Activated CD8-positive, alpha-beta T cell treated with anti-CD3 and anti-CD28 coated beads, Interleukin-2, amount 10 ng/mL, durations not matched to agents 7 days and 5 days (primary cell): ENCODE data around the gene UNC45A. TPM values are rescaled to one million over a fixed set of nuclear protein-coding genes. Genes with fewer than 3 reads are reported as not detected.
A peak's percentile ranks its signal among the peaks of the same experiment; 100 is the strongest.

Experiments used
- ATAC-seq: fragments of 150-1000 bp; cut with Tn5 transposase; one replicate; pipeline ENCODE4 v1.10.0; 2021; ENCODE audit warnings: moderate library complexity
- CTCF ChIA-PET: fragments of 350-600 bp; sonication (Branson Sonifier 250); formaldehyde crosslinking; loops from one replicate; lab custom pipeline; 2021; ENCODE audit warnings: antibody characterized with exemption; lab: Charles Lee
- POLR2A ChIA-PET: fragments of 350-600 bp; sonication (Branson Sonifier 250); formaldehyde crosslinking; loops from one replicate; lab custom pipeline; 2021; ENCODE audit warnings: antibody characterized with exemption; lab: Charles Lee
- DNase-seq: peaks from one replicate; pipeline ENCODE4 v3.0.0-alpha.2; 2020
- H3K27ac Mint-ChIP-seq: one replicate; pipeline ENCODE4 v1.8.0; 2021; ENCODE audit warnings: mild to moderate bottlenecking, mixed read lengths
- H3K27me3 Mint-ChIP-seq: one replicate; pipeline ENCODE4 v1.8.0; 2021; ENCODE audit warnings: low read depth, mixed read lengths
- H3K36me3 Mint-ChIP-seq: one replicate; pipeline ENCODE4 v1.8.0; 2021; ENCODE audit warnings: low read depth, mixed read lengths
- H3K4me1 Mint-ChIP-seq: one replicate; pipeline ENCODE4 v1.8.0; 2021; ENCODE audit warnings: low read depth, mixed read lengths
- H3K4me3 Mint-ChIP-seq: one replicate; pipeline ENCODE4 v1.8.0; 2021; ENCODE audit warnings: mild to moderate bottlenecking, mixed read lengths
- H3K9me3 Mint-ChIP-seq: one replicate; pipeline ENCODE4 v1.8.0; 2022; ENCODE audit warnings: mixed read lengths; ENCODE audit not compliant: insufficient read depth
- total RNA-seq, 2 experiments: library from RNA; stranded (reverse); gene quantifications; one replicate each; pipeline ENCODE4 v1.2.3, GENCODE V29; 2021

The UNC45A gene
- total RNA-seq, 2 experiments from 2014 or later: 74.6 to 81.4 TPM

DNA sequence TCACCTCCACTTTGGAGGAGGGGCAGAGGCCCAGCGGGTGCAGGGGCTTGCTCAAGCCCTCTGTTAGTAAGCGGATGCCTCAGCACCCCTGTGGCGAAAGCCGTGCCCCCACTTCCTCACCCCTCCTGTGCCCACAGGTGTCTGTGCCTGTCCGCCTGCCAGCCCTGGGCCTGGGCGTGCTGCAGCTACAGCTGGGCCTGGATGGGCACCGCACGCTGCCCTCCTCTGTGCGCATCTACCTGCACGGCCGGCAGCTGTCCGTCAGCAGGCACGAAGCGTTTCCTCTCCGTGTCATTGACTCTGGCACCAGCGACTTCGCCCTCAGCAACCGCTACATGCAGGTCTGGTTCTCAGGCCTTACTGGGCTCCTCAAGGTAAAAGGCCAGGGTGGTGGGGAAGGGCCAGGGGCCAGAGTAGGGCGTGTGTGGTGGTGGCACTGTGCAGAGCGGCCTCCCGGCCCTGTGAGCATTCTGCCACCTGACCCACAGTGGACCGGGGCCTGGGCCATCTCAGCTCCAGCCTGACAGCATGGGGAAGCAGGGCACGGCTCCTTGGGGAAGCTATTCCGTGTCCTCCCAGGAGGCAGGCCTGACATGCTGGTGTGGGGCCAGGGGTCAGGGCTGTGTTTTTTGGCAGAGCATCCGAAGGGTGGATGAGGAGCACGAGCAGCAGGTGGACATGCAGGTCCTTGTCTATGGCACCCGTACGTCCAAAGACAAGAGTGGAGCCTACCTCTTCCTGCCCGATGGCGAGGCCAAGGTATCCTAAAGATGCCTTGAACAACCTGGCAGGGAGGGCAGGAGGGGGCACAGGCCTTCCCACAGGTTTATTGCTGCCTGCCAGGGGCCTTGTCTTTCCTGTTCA is 22.9 kb upstream of the UNC45A start:
- CTCF ChIA-PET: interaction anchor here (3.2 kb wide), 1 partner anchor 21 kb away, joined by 20 read pairs; the partner anchor contains the start of gene HDDC3
- Mint-ChIP-seq H3K36me3 (peaks cover 67% of the 10 kb centered on the region), H3K27me3 (no peaks in the 10 kb centered on the region), H3K4me3 (no peak overlapping the region), H3K9me3 (no peaks in the 10 kb centered on the region), H3K27ac (no peak overlapping the region), H3K4me1 (no peaks in the 10 kb centered on the region)
- no peak for DNase-seq
- ATAC-seq: no peak
- POLR2A ChIA-PET: no interaction called here

GRCh38 chr15:90912770-90913075 is 22.4 kb upstream of the UNC45A start:
- Mint-ChIP-seq H3K36me3 (peaks cover 67% of the 10 kb centered on the region), H3K9me3 (no peaks in the 10 kb centered on the region), H3K27me3 (no peaks in the 10 kb centered on the region), H3K4me3 (no peak overlapping the region), H3K27ac (no peak overlapping the region), H3K4me1 (no peaks in the 10 kb centered on the region)
- DNase-seq (no peak), ATAC-seq (no peak)
- POLR2A ChIA-PET: no interaction called here
- CTCF ChIA-PET: interaction anchor here (3.2 kb wide), 1 partner anchor 20 kb away, joined by 20 read pairs; the partner anchor contains the start of gene HDDC3

DNA sequence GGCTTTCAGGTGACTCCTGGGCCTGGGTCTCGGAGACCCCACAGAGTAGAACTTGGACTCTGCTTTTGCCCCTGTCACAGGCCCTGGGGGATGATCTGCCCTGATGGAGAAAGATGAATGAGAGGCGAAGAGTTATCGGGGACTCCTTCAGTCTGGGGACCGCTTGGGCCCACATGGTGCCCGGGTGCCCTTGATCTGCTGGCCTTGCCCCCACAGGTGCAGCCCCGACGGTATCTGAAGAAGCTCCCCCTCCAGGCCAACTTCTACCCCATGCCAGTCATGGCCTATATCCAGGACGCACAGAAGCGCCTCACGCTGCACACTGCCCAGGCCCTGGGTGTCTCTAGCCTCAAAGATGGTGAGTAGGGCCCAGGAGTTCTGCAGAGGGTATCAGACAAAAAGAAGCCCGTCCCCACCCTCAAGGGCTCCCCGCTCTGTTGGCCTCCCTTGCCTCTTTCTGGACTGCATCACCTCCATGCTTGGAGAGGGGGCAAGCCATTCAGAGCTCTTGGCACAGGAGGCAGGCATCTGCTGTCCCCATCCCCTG is 21.6 kb upstream of the UNC45A start:
- peaks cover 69% of the 10 kb centered on the region for H3K36me3 Mint-ChIP-seq

DNA sequence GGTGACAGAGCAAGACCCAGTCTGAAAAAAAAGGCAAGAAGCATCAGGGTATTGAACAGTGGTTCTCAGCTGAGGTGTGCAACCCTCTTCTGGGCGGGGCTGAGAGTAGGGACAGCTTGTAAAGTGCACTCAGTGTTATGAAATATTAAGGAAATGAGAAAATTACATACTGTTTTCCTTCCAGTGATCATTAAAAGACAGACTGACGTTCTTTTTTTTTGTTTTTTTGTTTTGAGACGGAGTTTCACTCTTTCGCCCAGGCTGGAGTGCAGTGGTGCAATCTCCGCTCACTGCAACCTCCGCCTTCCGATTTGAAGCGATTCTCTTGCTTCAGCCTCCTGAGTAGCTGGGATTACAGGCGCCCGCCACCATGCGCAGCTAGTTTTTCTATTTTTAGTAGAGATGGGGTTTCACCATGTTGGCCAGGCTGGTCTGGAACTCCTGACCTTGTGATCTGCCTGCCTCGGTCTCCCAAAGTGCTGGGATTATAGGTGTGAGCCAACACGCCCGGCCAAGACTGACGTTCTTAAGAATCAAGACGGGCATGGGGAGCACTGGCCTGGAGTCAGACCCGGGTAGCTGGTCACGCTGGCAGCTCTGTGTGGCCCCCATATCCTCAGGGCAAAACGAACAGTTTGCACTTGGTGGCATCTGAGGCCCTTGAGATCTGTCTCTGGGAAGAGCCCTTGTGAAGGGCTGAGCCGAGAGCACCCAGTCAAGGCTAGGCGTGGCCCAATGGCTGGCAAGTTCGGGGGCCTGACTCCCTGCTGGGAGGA is 20.6 kb upstream of the UNC45A start:
- ChIA-PET POLR2A (interaction anchor here (1.3 to 2.0 kb wide), 3 partner anchors 10 to 16 kb away, joined by 3 to 7 read pairs (median 5); no protein-coding TSS in a partner anchor), CTCF (interaction anchor here (1.0 to 3.2 kb wide), 2 partner anchors 11 to 18 kb away, joined by 3 to 20 read pairs; partner anchors contain the start of genes HDDC3 and MAN2A2)

More for the DNA sequence above, 21.6 kb upstream of the UNC45A start:
- no peaks in the 10 kb centered on the region for H3K9me3 Mint-ChIP-seq
- no peak for ATAC-seq
- H3K27me3 Mint-ChIP-seq: no peaks in the 10 kb centered on the region
- peak overlapping the region; percentile 52 for H3K27ac Mint-ChIP-seq
- ChIA-PET POLR2A (interaction anchor here (0.6 to 2.0 kb wide), 4 partner anchors 9 to 241 kb away, joined by 3 to 7 read pairs (median 4); no protein-coding TSS in a partner anchor), CTCF (interaction anchor here (3.2 kb wide), 1 partner anchor 19 kb away, joined by 20 read pairs; the partner anchor contains the start of gene HDDC3)
- H3K4me1 Mint-ChIP-seq: no peaks in the 10 kb centered on the region
- H3K4me3 Mint-ChIP-seq: no peak overlapping the region
- DNase-seq: no peak

DNA sequence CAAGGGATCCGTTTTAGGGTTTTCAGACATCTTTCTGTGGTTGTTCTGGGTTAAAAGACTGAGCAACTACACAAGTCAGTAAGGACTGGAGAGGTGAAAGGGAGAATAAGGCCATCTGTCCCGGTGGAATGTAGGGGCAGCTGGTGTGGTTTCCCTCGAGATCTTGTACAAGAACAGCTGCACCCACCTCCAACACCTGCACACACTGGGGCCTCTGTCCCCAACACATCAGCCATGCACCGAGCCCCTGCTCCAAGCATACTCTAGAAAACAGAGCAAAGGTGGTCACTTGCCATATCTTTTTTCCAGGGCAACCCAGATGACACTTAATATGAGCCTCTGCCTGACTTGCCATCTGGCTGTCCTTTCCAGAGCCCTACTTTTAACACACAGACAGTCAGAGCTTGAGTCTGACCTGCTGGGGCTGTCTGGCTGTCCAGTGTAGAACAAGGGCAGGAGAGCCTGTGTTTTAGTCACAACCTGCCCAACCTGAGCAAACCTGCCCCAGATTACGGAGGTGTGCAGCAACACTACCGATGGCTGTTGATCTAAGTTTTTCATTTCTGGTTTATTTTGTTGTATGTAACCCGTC is 19.8 kb upstream of the UNC45A start:
- Mint-ChIP-seq H3K4me1 (no peaks in the 10 kb centered on the region), H3K27ac (peak overlapping the region; percentile 69), H3K9me3 (no peaks in the 10 kb centered on the region), H3K27me3 (no peaks in the 10 kb centered on the region), H3K4me3 (no peak overlapping the region), H3K36me3 (peaks cover 68% of the 10 kb centered on the region)
- POLR2A ChIA-PET: interaction anchor here (0.6 kb wide), 1 partner anchor 714 kb away, joined by 5 read pairs; no protein-coding TSS in a partner anchor
- CTCF ChIA-PET: interaction anchor here (3.2 kb wide), 1 partner anchor 18 kb away, joined by 20 read pairs; the partner anchor contains the start of gene HDDC3
- DNase-seq (no peak), ATAC-seq (no peak)

More for the DNA sequence above, 20.6 kb upstream of the UNC45A start:
- DNase-seq: no peak
- H3K27ac Mint-ChIP-seq: peak overlapping the region; percentile 52
- no peak overlapping the region for H3K4me3 Mint-ChIP-seq
- no peaks in the 10 kb centered on the region for H3K4me1 Mint-ChIP-seq
- ATAC-seq: no peak
- no peaks in the 10 kb centered on the region for H3K27me3 Mint-ChIP-seq
- H3K36me3 Mint-ChIP-seq: peaks cover 68% of the 10 kb centered on the region
- no peaks in the 10 kb centered on the region for H3K9me3 Mint-ChIP-seq

GRCh38 chr15:90915808-90916440 is 19.2 kb upstream of the UNC45A start:
- H3K27me3 Mint-ChIP-seq: no peaks in the 10 kb centered on the region
- no peak overlapping the region for H3K27ac Mint-ChIP-seq
- H3K9me3 Mint-ChIP-seq: no peaks in the 10 kb centered on the region
- H3K4me1 Mint-ChIP-seq: no peaks in the 10 kb centered on the region
- no peak for DNase-seq
- no peak for ATAC-seq
- CTCF ChIA-PET: interaction anchor here (3.2 kb wide), 1 partner anchor 17 kb away, joined by 20 read pairs; the partner anchor contains the start of gene HDDC3
- POLR2A ChIA-PET: interaction anchor here (0.6 kb wide), 1 partner anchor 714 kb away, joined by 5 read pairs; no protein-coding TSS in a partner anchor
- peaks cover 72% of the 10 kb centered on the region for H3K36me3 Mint-ChIP-seq
- no peak overlapping the region for H3K4me3 Mint-ChIP-seq

DNA sequence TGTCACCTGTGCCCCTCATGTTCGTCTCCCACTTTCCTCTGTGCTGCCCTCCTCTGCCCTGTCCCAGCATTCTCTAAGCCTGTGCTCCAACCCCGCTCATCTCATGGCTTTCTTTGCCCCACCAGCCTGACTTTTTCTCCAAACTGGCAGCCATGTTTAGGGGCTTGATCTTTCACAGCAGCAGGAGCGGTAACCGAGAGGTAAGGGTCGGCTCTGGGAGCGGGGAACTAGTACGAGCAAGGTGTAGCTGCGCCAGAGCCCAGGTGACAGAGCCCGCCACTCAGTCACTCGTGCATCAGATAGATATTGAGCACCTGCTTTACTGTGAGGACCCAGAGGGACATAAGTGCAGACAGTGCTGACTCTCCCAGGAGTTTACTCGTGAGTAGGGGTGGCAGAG is 18.6 kb upstream of the UNC45A start:
- no peak for ATAC-seq
- Mint-ChIP-seq H3K36me3 (peaks cover 75% of the 10 kb centered on the region), H3K27ac (no peak overlapping the region), H3K27me3 (no peaks in the 10 kb centered on the region), H3K4me1 (no peaks in the 10 kb centered on the region), H3K4me3 (no peak overlapping the region), H3K9me3 (no peaks in the 10 kb centered on the region)
- CTCF ChIA-PET: no interaction called here
- no peak for DNase-seq
- POLR2A ChIA-PET: no interaction called here

- Mint-ChIP-seq H3K27ac (no peak overlapping the region), H3K36me3 (peaks cover 80% of the 10 kb centered on the region), H3K27me3 (no peaks in the 10 kb centered on the region), H3K9me3 (no peaks in the 10 kb centered on the region), H3K4me3 (no peak overlapping the region), H3K4me1 (no peaks in the 10 kb centered on the region)
- ChIA-PET CTCF (interaction anchor here (2.0 kb wide), 1 partner anchor 13 kb away, joined by 5 read pairs; no protein-coding TSS in a partner anchor), POLR2A (no interaction called here)
- ATAC-seq (no peak), DNase-seq (no peak)
These were observed 17.5 kb upstream of the UNC45A start for GRCh38 chr15:90917569-90917968.

DNA sequence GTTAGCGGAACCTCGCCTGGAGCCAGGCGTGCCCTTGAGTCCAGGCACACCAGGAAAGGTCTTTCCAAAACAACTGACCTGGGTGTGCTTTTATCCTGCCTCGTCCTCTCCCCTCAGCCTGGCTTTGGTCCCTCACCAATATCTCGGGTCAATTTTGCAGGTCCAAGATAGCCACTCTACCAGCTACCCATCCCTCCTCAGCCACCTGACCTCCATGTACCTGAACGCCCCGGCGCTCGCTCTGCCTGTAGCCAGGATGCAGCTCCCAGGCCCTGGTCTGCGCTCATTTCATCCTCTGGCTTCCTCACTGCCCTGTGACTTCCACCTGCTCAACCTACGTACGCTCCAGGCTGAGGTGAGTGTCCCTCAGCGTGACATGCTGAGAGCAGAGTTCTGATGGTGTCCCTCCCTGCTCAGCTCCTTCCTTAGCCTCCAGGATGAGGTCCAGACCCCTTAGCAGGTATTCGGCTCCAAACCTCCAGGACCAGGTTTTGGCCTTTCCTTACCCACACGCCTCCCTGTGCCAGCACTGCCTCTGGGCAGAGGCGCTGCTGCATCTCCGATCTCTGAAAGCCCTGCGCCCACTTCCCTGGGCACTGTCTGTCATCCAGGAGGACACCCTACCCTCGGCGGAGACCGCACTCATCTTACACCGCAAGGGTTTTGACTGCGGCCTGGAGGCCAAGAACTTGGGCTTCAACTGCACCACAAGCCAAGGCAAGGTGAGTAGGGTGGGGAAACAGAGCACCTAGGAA is 16.9 kb upstream of the UNC45A start:
- H3K9me3 Mint-ChIP-seq: no peaks in the 10 kb centered on the region
- H3K27ac Mint-ChIP-seq: no peak overlapping the region
- ATAC-seq: no peak
- POLR2A ChIA-PET: interaction anchor here (0.6 kb wide), 1 partner anchor 16 kb away, joined by 3 read pairs; no protein-coding TSS in a partner anchor
- CTCF ChIA-PET: interaction anchor here (1.1 to 2.0 kb wide), 2 partner anchors 14 kb away, joined by 5 to 9 read pairs; partner anchors contain the start of gene HDDC3
- H3K27me3 Mint-ChIP-seq: no peaks in the 10 kb centered on the region
- H3K4me1 Mint-ChIP-seq: peaks cover 3% of the 10 kb centered on the region
- no peak for DNase-seq
- H3K4me3 Mint-ChIP-seq: no peak overlapping the region
- peaks cover 76% of the 10 kb centered on the region for H3K36me3 Mint-ChIP-seq

DNA sequence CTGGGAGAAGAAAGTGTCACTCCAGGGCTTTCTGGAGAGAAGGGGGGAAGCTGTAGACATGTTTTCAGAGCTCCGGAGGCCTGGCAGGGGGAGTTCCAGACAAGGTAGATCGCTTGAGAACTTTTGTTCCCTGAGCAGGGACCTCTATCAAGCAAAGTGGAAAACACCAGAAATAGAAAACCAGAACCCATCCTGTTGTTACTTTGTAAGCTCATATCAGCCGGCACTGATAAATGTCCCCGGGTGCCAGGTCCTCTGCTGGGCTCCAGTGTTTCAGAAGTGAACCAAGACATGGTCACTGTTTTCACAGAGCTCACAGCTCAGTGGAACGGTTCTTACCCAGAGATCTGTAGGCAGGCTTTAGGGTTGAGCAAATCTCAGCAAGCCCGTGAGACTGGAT is 16.2 kb upstream of the UNC45A start:
- ATAC-seq (no peak), DNase-seq (no peak)
- Mint-ChIP-seq H3K27me3 (no peaks in the 10 kb centered on the region), H3K4me3 (no peak overlapping the region), H3K36me3 (peaks cover 74% of the 10 kb centered on the region), H3K9me3 (no peaks in the 10 kb centered on the region), H3K27ac (no peak overlapping the region), H3K4me1 (peaks cover 5% of the 10 kb centered on the region)
- ChIA-PET POLR2A (interaction anchor here (0.6 kb wide), 2 partner anchors 13 to 17 kb away, joined by 3 read pairs; no protein-coding TSS in a partner anchor), CTCF (interaction anchor here (1.1 to 2.0 kb wide), 2 partner anchors 13 to 14 kb away, joined by 5 to 9 read pairs; partner anchors contain the start of gene HDDC3)
